GM12878 (cell line): ENCODE data around the gene LPIN1. TPM values are rescaled to one million over a fixed set of nuclear protein-coding genes. Genes with fewer than 3 reads are reported as not detected.

Experiments
- ATAC-seq: fragments of 200-7000 bp; cut with Tn5 transposase; 3 replicates; pipeline ENCODE4 v1.9.1; 2020; ENCODE audit warnings: mild to moderate bottlenecking, moderate library complexity
- BruUV-seq: library from RNA; stranded (reverse); fragments of 400-500 nt; replicated peaks from 2 replicates; lab custom pipeline; 2021; lab: Mats Ljungman, UMichigan
- CTCF ChIA-PET: fragments of 300-600 bp; sonication (Branson Sonifier 250); formaldehyde crosslinking; extraction: SDS; loops from one replicate; lab custom pipeline; 2021; ENCODE audit warnings: inconsistent platforms; lab: Yijun Ruan, JAX
- POLR2A ChIA-PET: fragments of 350-600 bp; formaldehyde crosslinking; extraction: SDS; loops from one replicate; lab custom pipeline; 2021; ENCODE audit warnings: inconsistent platforms; lab: Charles Lee
- RAD21 ChIA-PET: fragments of 300-600 bp; sonication (Branson Sonifier 250); formaldehyde crosslinking; loops from one replicate; lab custom pipeline; 2023; ENCODE audit warnings: antibody characterized with exemption; ENCODE audit not compliant: unreplicated experiment; lab: Charles Lee
- SMC1A ChIA-PET: fragments of 300-600 bp; sonication (Branson Sonifier 250); formaldehyde crosslinking; loops from one replicate; lab custom pipeline; 2023; ENCODE audit not compliant: unreplicated experiment, uncharacterized antibody; lab: Charles Lee
- DNase-seq: peaks from one replicate; pipeline ENCODE4 v3.0.0-alpha.2; 2011; ENCODE audit warnings: low read depth, low spot score
- FAIRE-seq: peaks from 3 replicates; lab custom pipeline; 2011; peaks lifted over from hg19 to GRCh38; lab: Jason Lieb, UNC
- H2AFZ ChIP-seq: 2 replicates; pipeline ENCODE4 v1.6.0; 2011; ENCODE audit warnings: low read depth, low read length, control low read depth; ENCODE audit not compliant: control insufficient read depth
- H3K27ac ChIP-seq: 2 replicates; pipeline ENCODE4 v1.5.1; 2011; ENCODE audit warnings: control low read depth; ENCODE audit not compliant: control insufficient read depth, insufficient read depth
- H3K27me3 ChIP-seq, 2 experiments: replicated peaks in 1 of 2; 2 replicates each; pipeline versions ENCODE4 v1.6.0 to v1.6.1; 2011; ENCODE audit warnings: low read length in 1 of 2; ENCODE audit not compliant: control insufficient read depth in 2 of 2, insufficient read depth in 2 of 2
- H3K36me3 ChIP-seq, 2 experiments: 2 replicates each; pipeline ENCODE4 v1.5.1; 2011; ENCODE audit warnings: low read length in 1 of 2; ENCODE audit not compliant: control insufficient read depth in 2 of 2, insufficient read depth in 2 of 2
- H3K4me1 ChIP-seq: 2 replicates; pipeline ENCODE4 v1.6.1; 2011; ENCODE audit warnings: mild to moderate bottlenecking, low read length, moderate library complexity, mixed read lengths; ENCODE audit not compliant: control insufficient read depth, insufficient read depth
- H3K4me2 ChIP-seq: 2 replicates; pipeline ENCODE4 v1.6.0; 2011; ENCODE audit warnings: control low read depth; ENCODE audit not compliant: control insufficient read depth, insufficient read depth
- H3K4me3 ChIP-seq: fragments of 200-600 bp; sonication (generic); 2 replicates; pipeline ENCODE4 v1.5.1; 2016
- H3K79me2 ChIP-seq: 2 replicates; pipeline ENCODE4 v1.6.0; 2011; ENCODE audit warnings: low read length; ENCODE audit not compliant: control insufficient read depth, insufficient read depth
- H3K9ac ChIP-seq: 2 replicates; pipeline ENCODE4 v1.8.0; 2011; ENCODE audit warnings: low read length, control low read depth, mixed read lengths; ENCODE audit not compliant: control insufficient read depth, insufficient read depth
- H3K9me3 ChIP-seq: replicated peaks from 3 replicates; pipeline ENCODE4 v1.5.1; 2011; ENCODE audit warnings: mild to moderate bottlenecking, low read length; ENCODE audit not compliant: control insufficient read depth, insufficient read depth
- H4K20me1 ChIP-seq: 2 replicates; pipeline ENCODE4 v1.6.0; 2011; ENCODE audit not compliant: control insufficient read depth, insufficient read depth
- CHD1 ChIP-seq: IDR thresholded peaks from 2 replicates; pipeline ENCODE4 v1.6.1; 2012; ENCODE audit warnings: low read depth, low read length, improper control_type of control experiment
- DPF2 ChIP-seq: fragments of 450-650 bp; IDR thresholded peaks from 2 replicates; pipeline ENCODE4 v1.6.1; 2017; ENCODE audit warnings: mild to moderate bottlenecking
- E4F1 ChIP-seq: fragments of 450-650 bp; IDR thresholded peaks from 2 replicates; pipeline ENCODE4 v1.6.1; 2018; ENCODE audit warnings: borderline replicate concordance, mild to moderate bottlenecking; ENCODE audit not compliant: partially characterized antibody
- EGR1 ChIP-seq, 2 experiments: IDR thresholded peaks; 1 replicate in 1 of 2; 2 replicates in 1 of 2; pipeline ENCODE4 v1.6.1; 2011 to 2012; ENCODE audit warnings: low read depth in 2 of 2, low read length in 2 of 2, borderline replicate concordance in 1 of 2, mild to moderate bottlenecking in 1 of 2, moderate library complexity in 1 of 2
- EZH2 ChIP-seq: IDR thresholded peaks from 2 replicates; pipeline ENCODE4 v1.6.1; 2012; ENCODE audit warnings: low read depth, mild to moderate bottlenecking, control low read depth, inconsistent platforms, low read length, borderline replicate concordance; ENCODE audit not compliant: control insufficient read depth
- FOXK2 ChIP-seq: fragments of 450-650 bp; IDR thresholded peaks from 2 replicates; pipeline ENCODE4 v1.6.1; 2017; ENCODE audit warnings: mild to moderate bottlenecking, moderate library complexity
- HDAC2 ChIP-seq: fragments of 200-600 bp; sonication (generic); IDR thresholded peaks from 2 replicates; pipeline ENCODE4 v1.6.1; 2017
- JUNB ChIP-seq: IDR thresholded peaks from 2 replicates; pipeline ENCODE4 v1.6.1; 2016; ENCODE audit warnings: antibody characterized with exemption, mild to moderate bottlenecking
- JUND ChIP-seq: IDR thresholded peaks from 2 replicates; pipeline ENCODE4 v1.6.1; 2012; ENCODE audit warnings: low read depth, mild to moderate bottlenecking, low read length, improper control_type of control experiment, moderate library complexity
- MEF2B ChIP-seq: fragments of 450-650 bp; IDR thresholded peaks from 2 replicates; pipeline ENCODE4 v1.6.1; 2018; ENCODE audit warnings: mild to moderate bottlenecking, moderate library complexity; ENCODE audit not compliant: partially characterized antibody, poor library complexity, severe bottlenecking
- NFYB ChIP-seq: IDR thresholded peaks from 2 replicates; pipeline ENCODE4 v1.6.1; 2011; ENCODE audit warnings: low read depth, mild to moderate bottlenecking, low read length, improper control_type of control experiment, moderate library complexity; ENCODE audit not compliant: insufficient read depth
- NRF1 ChIP-seq: conservative IDR thresholded peaks from 2 replicates; pipeline ENCODE4 v1.6.1; 2011; ENCODE audit warnings: mild to moderate bottlenecking, low read depth, low read length, improper control_type of control experiment
- PAX8 ChIP-seq: fragments of 450-650 bp; IDR thresholded peaks from 2 replicates; pipeline ENCODE4 v1.6.1; 2017; ENCODE audit warnings: mild to moderate bottlenecking, moderate library complexity
- PML ChIP-seq: IDR thresholded peaks from 2 replicates; pipeline ENCODE4 v1.6.1; 2012; ENCODE audit warnings: low read length, inconsistent platforms
- RAD21 ChIP-seq: IDR thresholded peaks from 2 replicates; pipeline ENCODE4 v1.6.1; 2011; ENCODE audit warnings: mild to moderate bottlenecking, low read depth, low read length, moderate library complexity; ENCODE audit not compliant: insufficient read depth
- RCOR1 ChIP-seq: conservative IDR thresholded peaks from 2 replicates; pipeline ENCODE4 v1.6.1; 2012; ENCODE audit warnings: low read depth, low read length, improper control_type of control experiment
- SREBF1 ChIP-seq: IDR thresholded peaks from 2 replicates; pipeline ENCODE4 v1.6.1; 2012; ENCODE audit warnings: mild to moderate bottlenecking, low read length
- USF1 ChIP-seq: IDR thresholded peaks from 2 replicates; pipeline ENCODE4 v1.6.1; 2011; ENCODE audit warnings: borderline replicate concordance, low read depth, mild to moderate bottlenecking, moderate library complexity, mixed read lengths, low read length; ENCODE audit not compliant: insufficient read depth; ENCODE audit errors: extremely low read length
- ZBTB4 ChIP-seq: fragments of 450-650 bp; formaldehyde crosslinking; IDR thresholded peaks from 2 replicates; pipeline ENCODE4 v1.4.0; 2022; ENCODE audit warnings: mild to moderate bottlenecking, moderate library complexity
- WGBS: methylation state at CpG from one replicate; pipeline ENCODE4 v1.1.6; 2016; ENCODE audit warnings: low lambda C conversion rate; ENCODE audit not compliant: insufficient replicate concordance, insufficient coverage; ENCODE audit errors: missing lambda C conversion rate; 5-methylcytosine and 5-hydroxymethylcytosine counted together
- in situ Hi-C: fragments of 300-500 bp; cut with MboI; formaldehyde crosslinking; loops from 9 replicates; pipeline ENCODE4 v1.14.3; 2018; ENCODE audit warnings: mixed read lengths
- intact Hi-C: fragments of 100-400 bp; cut with micrococcal nuclease; formaldehyde crosslinking; loops from one replicate; pipeline ENCODE4 v1.14.2; 2022; ENCODE audit not compliant: unreplicated experiment
- polyA plus RNA-seq, 11 experiments: library from polyadenylated mRNA; depleted of rRNA in 4 of 11; unstranded in 6 of 11; stranded (reverse) in 5 of 11; fragments of >200 nt; fragmentation: Nextera tagmentation in 4 of 11; fragmentation: Illumina TruSeq in 1 of 11; extraction: Ambion mirVana in 4 of 11; extraction: Trizol in 1 of 11; gene quantifications; 1 replicate in 1 of 11; 2 replicates in 10 of 11; pipeline versions ENCODE4 v1.2.1 to v1.2.3, GENCODE V29; 2011 to 2016; ENCODE audit warnings: inconsistent platforms in 2 of 11, missing spikeins in 2 of 11, low read depth in 1 of 11
- total RNA-seq, 4 experiments: library from RNA; depleted of rRNA in 3 of 4; stranded (reverse); fragments of >200 nt in 3 of 4; fragmentation: Illumina TruSeq in 1 of 4; extraction: Trizol in 1 of 4; gene quantifications; 2 replicates each; pipeline versions ENCODE4 v1.2.1 to v1.2.3, GENCODE V29; 2013 to 2021

LPIN1 gene
- total and polyA plus RNA-seq, 10 of the 15 experiments (the other 5 are each of a cell fraction or from before 2014, with no cell fraction given), result 18.8 to 82.5 (median 50.3) TPM

- DNase-seq (no peak), FAIRE-seq (no peak), ATAC-seq (no peak)
- Histone ChIP-seq H3K27ac (peak overlapping the region; percentile 72), H3K4me3 (peak overlapping the region; percentile 51), H3K36me3 (no peaks in the 10 kb centered on the region), H3K4me1 (peaks cover 30% of the 10 kb centered on the region), H4K20me1 (no peaks in the 10 kb centered on the region), H3K9ac (peak overlapping the region; percentile 30), H3K79me2 (peaks cover 62% of the 10 kb centered on the region), H2AFZ (no peak overlapping the region), H3K4me2 (peak overlapping the region; percentile 82), H3K27me3 (no peaks in the 10 kb centered on the region), H3K9me3 (no peaks in the 10 kb centered on the region; the same call in 2 of the 3 replicates)
- POLR2A ChIA-PET, result interaction anchor here (1.4 to 1.6 kb wide), 2 partner anchors 136 to 164 kb away, joined by 5 read pairs; no protein-coding TSS in a partner anchor
- SMC1A ChIA-PET, result interaction anchor here (0.8 to 2.4 kb wide), 19 partner anchors 8 to 194 kb away, joined by 3 to 12 read pairs (median 4); no protein-coding TSS in a partner anchor
- no TSS peak for BruUV-seq
- CTCF ChIA-PET, result interaction anchor here (0.6 to 1.4 kb wide), 6 partner anchors 36 to 846 kb away, joined by 3 to 4 read pairs (median 3); partner anchors contain the start of gene TRIB2
- in situ Hi-C loops (no loop called here), intact Hi-C loops (no loop called here)
- RAD21 ChIA-PET, result interaction anchor here (0.7 to 2.7 kb wide), 15 partner anchors 9 to 847 kb away, joined by 3 to 11 read pairs (median 4); partner anchors contain the start of gene TRIB2
- WGBS, result 45% methylated on average over 2 of the region's 2 CpGs
- TF ChIP-seq PML (no peak), ZBTB4 (CRISPR knock-in tag) (no peak), SREBF1 (no peak), EGR1 (IDR thresholded peaks at IDR 0.05; ENCODE audit: borderline replicate concordance in 1 of 2, low read depth in 2 of 2, low read length in 2 of 2) (no peak), HDAC2 (no peak), NRF1 (no peak), DPF2 (no peak), PAX8 (no peak), RCOR1 (no peak), CHD1 (no peak), USF1 (no peak), JUNB (no peak), NFYB (no peak), EZH2 (no peak), JUND (no peak), E4F1 (no peak), RAD21 (no peak), MEF2B (no peak), FOXK2 (no peak)
These were observed 123.6 kb downstream of the LPIN1 start for GRCh38 chr2:11870064-11870463.
